MV-4-11 (cell line): ENCODE results near the gene DDC.

Experiments
- DNase-seq: peaks from one replicate; lab custom pipeline; 2025; lab: John Stamatoyannopoulos, UW

Gene DDC

GRCh38 chr7:50412973-50413372 is 152.2 kb downstream of the DDC start:
- peak; percentile 60 for DNase-seq

- no peak for DNase-seq
Measured at GRCh38 chr7:50411332-50411731, 153.9 kb downstream of the DDC start.

- peak; percentile 94 for DNase-seq
Measured at GRCh38 chr7:50409856-50410745, 155.1 kb downstream of the DDC start.
